ENCODE results near the gene FTCDNL1.

DNA sequence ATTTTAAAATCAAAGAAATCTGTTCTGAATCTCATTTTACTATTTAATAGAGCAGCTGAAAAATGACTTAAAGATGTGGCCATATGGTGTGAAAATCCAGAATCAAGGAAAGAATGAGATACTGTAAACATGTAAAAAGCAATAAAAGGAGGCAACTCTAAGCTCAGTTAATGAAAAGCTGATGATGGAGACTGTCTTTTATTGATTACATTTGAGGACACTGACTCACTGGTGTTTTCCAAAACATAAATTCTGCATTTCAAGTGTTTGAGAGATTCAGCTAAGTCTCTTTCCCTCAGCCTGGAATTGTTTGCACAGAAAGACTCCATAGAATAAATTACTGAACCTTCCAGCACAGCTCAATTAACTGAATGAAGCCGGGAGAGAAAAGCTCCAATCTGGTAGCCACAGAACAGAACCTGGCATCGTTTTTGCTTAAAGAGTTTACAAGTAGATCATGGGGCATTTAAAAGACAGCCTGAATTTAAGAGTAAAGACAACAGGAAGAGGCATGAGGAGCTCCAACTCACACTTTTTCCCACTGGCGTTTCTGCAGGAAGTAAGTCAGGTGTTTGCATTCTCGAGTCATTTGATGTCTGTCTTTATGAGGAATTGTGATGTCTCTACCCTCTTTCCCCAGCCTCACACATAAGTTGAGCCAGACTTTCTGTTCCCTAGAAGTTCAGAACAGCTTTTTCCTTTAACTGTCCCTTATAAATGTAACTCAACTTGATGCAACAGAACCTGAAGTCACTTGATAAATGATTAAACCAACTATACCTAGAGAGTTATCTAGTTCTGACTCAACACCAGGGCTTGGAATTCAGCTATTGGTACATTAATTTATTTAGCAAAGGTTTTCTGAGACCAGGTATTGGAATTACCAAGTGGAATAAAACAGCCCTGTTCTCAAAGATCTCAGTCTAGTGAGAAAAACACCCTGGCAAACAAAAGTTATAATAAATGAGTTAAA lies 53.3 kb downstream of the FTCDNL1 start:
- TF ChIP-seq CTCF (optimal IDR thresholded peaks at IDR 0.05 in 1 of 3, IDR thresholded peaks at IDR 0.05 in 1 of 3, conservative IDR thresholded peaks at IDR 0.05 in 1 of 3; ENCODE audit: extremely low read depth in 1 of 3, insufficient read depth in 2 of 3, low read length in 3 of 3), result no peak
- TF ChIP-seq EZH2 (IDR thresholded peaks at IDR 0.05; ENCODE audit: low read length), result no peak
